Measurements from ENCODE around the gene TRIM44. TPM values are rescaled to one million over a fixed set of nuclear protein-coding genes. Genes with fewer than 3 reads are reported as not detected.

The TRIM44 gene
- total and polyA plus RNA-seq, 12 donors: 5.5 to 89.8 (median 34.1) TPM

DNA sequence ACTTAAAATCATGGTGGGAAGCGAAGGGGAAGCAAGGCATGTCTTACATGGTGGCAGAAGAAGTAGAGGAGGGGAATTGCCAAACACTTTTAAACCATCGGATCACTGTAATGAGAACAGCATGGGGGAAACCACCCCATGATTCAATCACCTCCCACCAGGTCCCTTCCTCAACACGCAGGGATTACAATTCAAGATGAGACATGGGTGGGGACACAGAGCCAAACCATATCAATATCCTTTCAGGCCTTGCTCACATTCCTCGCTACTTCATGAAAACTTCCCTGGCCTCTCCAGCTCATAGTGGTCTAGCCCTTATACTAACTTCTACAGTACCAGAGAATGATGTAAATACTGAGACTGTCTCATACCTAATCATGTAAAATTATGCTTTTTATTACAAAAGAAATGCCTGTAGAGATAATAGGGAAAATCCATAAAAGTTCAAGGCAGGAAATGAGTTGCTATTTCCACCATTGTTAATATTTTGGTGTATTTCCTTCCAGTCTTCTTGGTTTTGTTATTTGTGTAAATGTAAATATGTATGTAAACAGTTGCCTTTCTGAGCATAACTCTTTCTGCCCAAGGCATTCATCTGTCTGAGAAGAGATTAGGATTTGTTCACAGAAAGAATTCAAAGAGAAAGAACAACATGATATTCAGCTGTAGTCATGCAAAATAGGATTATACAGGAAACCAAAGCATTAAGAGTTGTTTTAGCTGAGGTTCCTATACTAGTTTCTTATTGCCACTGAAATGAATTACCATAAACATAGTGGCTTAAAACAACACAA, 177.0 kb downstream of the TRIM44 start:
- H3K4me3 ChIP-seq: no peak overlapping the region
- intact Hi-C loops (cut with DNase I): loop anchor here in 1 of 2 donors (10.0 kb wide), 1 partner anchor 425 kb away; no protein-coding TSS in a partner anchor
- no peak overlapping the region for H3K27ac ChIP-seq
- H3K27me3 ChIP-seq: no peaks in the 10 kb centered on the region
- no peak for DNase-seq
- no peaks in the 10 kb centered on the region for H3K4me1 ChIP-seq (replicated peaks in 1 of 2)
- 89 to 98% (median 96%) methylated on average over 4 of the region's 4 CpGs for WGBS, 4 donors
- H3K9me3 ChIP-seq (replicated peaks in 1 of 3): no peaks in the 10 kb centered on the region
- no peak for TF ChIP-seq POLR2A (IDR thresholded peaks at IDR 0.05)
- TF ChIP-seq, protein P1, sequence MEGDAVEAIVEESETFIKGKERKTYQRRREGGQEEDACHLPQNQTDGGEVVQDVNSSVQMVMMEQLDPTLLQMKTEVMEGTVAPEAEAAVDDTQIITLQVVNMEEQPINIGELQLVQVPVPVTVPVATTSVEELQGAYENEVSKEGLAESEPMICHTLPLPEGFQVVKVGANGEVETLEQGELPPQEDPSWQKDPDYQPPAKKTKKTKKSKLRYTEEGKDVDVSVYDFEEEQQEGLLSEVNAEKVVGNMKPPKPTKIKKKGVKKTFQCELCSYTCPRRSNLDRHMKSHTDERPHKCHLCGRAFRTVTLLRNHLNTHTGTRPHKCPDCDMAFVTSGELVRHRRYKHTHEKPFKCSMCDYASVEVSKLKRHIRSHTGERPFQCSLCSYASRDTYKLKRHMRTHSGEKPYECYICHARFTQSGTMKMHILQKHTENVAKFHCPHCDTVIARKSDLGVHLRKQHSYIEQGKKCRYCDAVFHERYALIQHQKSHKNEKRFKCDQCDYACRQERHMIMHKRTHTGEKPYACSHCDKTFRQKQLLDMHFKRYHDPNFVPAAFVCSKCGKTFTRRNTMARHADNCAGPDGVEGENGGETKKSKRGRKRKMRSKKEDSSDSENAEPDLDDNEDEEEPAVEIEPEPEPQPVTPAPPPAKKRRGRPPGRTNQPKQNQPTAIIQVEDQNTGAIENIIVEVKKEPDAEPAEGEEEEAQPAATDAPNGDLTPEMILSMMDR (IDR thresholded peaks at IDR 0.05): no peak
- H3K36me3 ChIP-seq (replicated peaks in 1 of 2): no peaks in the 10 kb centered on the region

- DNase-seq: no peak
- Histone ChIP-seq H3K27ac (no peak overlapping the region), H3K27me3 (no peaks in the 10 kb centered on the region), H3K4me3 (no peak overlapping the region), H3K36me3 (replicated peaks in 1 of 2) (no peaks in the 10 kb centered on the region), H3K9me3 (replicated peaks in 1 of 3) (no peaks in the 10 kb centered on the region), H3K4me1 (replicated peaks in 1 of 2) (no peaks in the 10 kb centered on the region)
- 94 to 98% (median 95%) methylated on average over 3 of the region's 3 CpGs for WGBS, 4 donors
- intact Hi-C loops (cut with DNase I): no loop called here
- TF ChIP-seq POLR2A (IDR thresholded peaks at IDR 0.05): no peak
- TF ChIP-seq, protein P1 (IDR thresholded peaks at IDR 0.05): no peak
Observed at GRCh38 chr11:35841733-35842132, 179.2 kb downstream of the TRIM44 start.

DNA sequence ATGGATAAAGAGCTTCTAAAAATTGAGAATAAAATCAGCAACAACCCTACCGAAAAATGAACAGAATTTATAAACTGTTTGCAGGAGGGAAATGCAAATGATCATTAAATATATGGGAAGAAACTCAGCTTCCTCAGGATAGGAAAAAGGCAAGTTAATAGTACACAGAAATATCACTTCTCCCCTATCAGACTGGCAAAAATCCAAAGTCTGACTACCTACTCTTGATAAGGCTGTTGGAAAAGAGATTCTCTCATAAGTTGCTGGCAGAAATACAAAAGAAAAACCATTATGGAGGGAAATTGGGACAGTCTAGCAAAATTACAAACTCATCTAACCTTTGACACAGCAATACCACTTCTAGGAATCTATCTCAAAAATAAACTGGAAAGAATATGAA, 180.4 kb downstream of the TRIM44 start:
- H3K4me3 ChIP-seq: no peak overlapping the region
- no peaks in the 10 kb centered on the region for H3K27me3 ChIP-seq
- TF ChIP-seq, protein P1 (IDR thresholded peaks at IDR 0.05): no peak
- TF ChIP-seq POLR2A (IDR thresholded peaks at IDR 0.05): no peak
- 0% methylated on average over 1 of the region's 1 CpG for WGBS, 4 donors
- H3K27ac ChIP-seq: no peak overlapping the region
- intact Hi-C loops (cut with DNase I): no loop called here
- H3K4me1 ChIP-seq (replicated peaks in 1 of 2): no peaks in the 10 kb centered on the region
- H3K36me3 ChIP-seq (replicated peaks in 1 of 2): no peaks in the 10 kb centered on the region
- no peaks in the 10 kb centered on the region for H3K9me3 ChIP-seq (replicated peaks in 1 of 3)
- no peak for DNase-seq

DNA sequence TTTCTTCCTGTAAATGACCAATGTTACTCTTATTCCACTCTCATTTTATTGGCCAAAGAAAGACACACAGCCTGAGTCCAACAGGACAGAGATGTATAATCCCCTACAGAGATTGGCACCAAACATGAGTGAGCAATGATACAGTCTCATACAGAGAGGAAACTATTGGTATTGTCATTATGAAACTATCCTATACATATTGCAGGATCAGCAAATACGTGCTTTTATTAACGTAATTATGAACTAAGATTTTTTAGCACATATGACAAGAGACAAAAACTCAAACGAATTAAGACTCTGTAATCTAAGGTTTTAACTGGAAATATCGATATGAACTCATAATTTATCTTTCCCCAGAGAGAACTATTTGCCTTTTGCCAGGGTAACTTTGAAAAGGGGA, 182.0 kb downstream of the TRIM44 start:
- intact Hi-C loops (cut with DNase I): no loop called here
- Histone ChIP-seq H3K4me3 (no peak overlapping the region), H3K27ac (no peak overlapping the region), H3K9me3 (replicated peaks in 1 of 3) (no peaks in the 10 kb centered on the region), H3K36me3 (replicated peaks in 1 of 2) (no peaks in the 10 kb centered on the region), H3K27me3 (no peaks in the 10 kb centered on the region), H3K4me1 (replicated peaks in 1 of 2) (no peaks in the 10 kb centered on the region)
- TF ChIP-seq POLR2A (IDR thresholded peaks at IDR 0.05): no peak
- TF ChIP-seq, protein P1 (IDR thresholded peaks at IDR 0.05): no peak
- no peak for DNase-seq
- WGBS, 4 donors: 70 to 78% (median 75%) methylated on average over 4 of the region's 4 CpGs
